Activated CD8-positive, alpha-beta T cell treated with anti-CD3 and anti-CD28 coated beads for 36 hours (primary cell): ENCODE results near the gene RAD51B. TPM values are rescaled to one million over a fixed set of nuclear protein-coding genes. Genes with fewer than 3 reads are reported as not detected.

Experiments
- ATAC-seq: fragments of 200-7000 bp; cut with Tn5 transposase; one replicate; pipeline ENCODE4 v1.10.0; 2021; ENCODE audit warnings: mild to moderate bottlenecking, moderate library complexity
- CTCF ChIA-PET: fragments of 350-600 bp; sonication (Branson Sonifier 250); formaldehyde crosslinking; loops from one replicate; lab custom pipeline; 2021; ENCODE audit warnings: antibody characterized with exemption; lab: Charles Lee
- POLR2A ChIA-PET: fragments of 350-600 bp; sonication (Branson Sonifier 250); formaldehyde crosslinking; loops from one replicate; lab custom pipeline; 2021; ENCODE audit warnings: antibody characterized with exemption; lab: Charles Lee
- DNase-seq: peaks from one replicate; pipeline ENCODE4 v3.0.0-alpha.2; 2020
- H3K27ac Mint-ChIP-seq: one replicate; pipeline ENCODE4 v1.8.0; 2021; ENCODE audit warnings: mild to moderate bottlenecking, mixed read lengths
- H3K27me3 Mint-ChIP-seq: one replicate; pipeline ENCODE4 v1.8.0; 2021; ENCODE audit warnings: mixed read lengths
- H3K36me3 Mint-ChIP-seq: one replicate; pipeline ENCODE4 v1.8.0; 2021; ENCODE audit warnings: low read depth, mixed read lengths
- H3K4me1 Mint-ChIP-seq: one replicate; pipeline ENCODE4 v1.8.0; 2021; ENCODE audit warnings: low read depth, mixed read lengths
- H3K4me3 Mint-ChIP-seq: one replicate; pipeline ENCODE4 v1.8.0; 2021; ENCODE audit warnings: mild to moderate bottlenecking, moderate library complexity, mixed read lengths
- H3K9me3 Mint-ChIP-seq: one replicate; pipeline ENCODE4 v1.8.0; 2021; ENCODE audit warnings: mixed read lengths
- CTCF ChIP-seq: fragments of 200-600 bp; IDR thresholded peaks from one replicate; pipeline ENCODE4 v1.8.0; 2022; ENCODE audit warnings: antibody characterized with exemption, mild to moderate bottlenecking
- intact Hi-C: fragments of 100-400 bp; cut with micrococcal nuclease; formaldehyde crosslinking; loops from one replicate; pipeline ENCODE4 v1.10.0; 2022
- total RNA-seq, 2 experiments: library from RNA; stranded (reverse); gene quantifications; one replicate each; pipeline ENCODE4 v1.2.3, GENCODE V29; 2021

Gene RAD51B
- total RNA-seq, 2 experiments from 2014 or later = 38.2 to 40.6 TPM

- ChIA-PET CTCF (interaction anchor here (1.2 to 2.9 kb wide), 4 partner anchors 10 to 602 kb away, joined by 3 to 11 read pairs (median 4); no protein-coding TSS in a partner anchor), POLR2A (no interaction called here)
- Mint-ChIP-seq H3K36me3 (no peaks in the 10 kb centered on the region), H3K9me3 (no peaks in the 10 kb centered on the region), H3K27me3 (no peaks in the 10 kb centered on the region), H3K4me1 (peaks cover 3% of the 10 kb centered on the region), H3K27ac (no peak overlapping the region), H3K4me3 (no peak overlapping the region)
- intact Hi-C loops = loop anchor here (10.0 kb wide), 1 partner anchor 297 kb away; no protein-coding TSS in a partner anchor
- DNase-seq (no peak), ATAC-seq (no peak)
- no peak for TF ChIP-seq CTCF
Observed at GRCh38 chr14:68241862-68242487, 422.4 kb downstream of the RAD51B start.

DNA sequence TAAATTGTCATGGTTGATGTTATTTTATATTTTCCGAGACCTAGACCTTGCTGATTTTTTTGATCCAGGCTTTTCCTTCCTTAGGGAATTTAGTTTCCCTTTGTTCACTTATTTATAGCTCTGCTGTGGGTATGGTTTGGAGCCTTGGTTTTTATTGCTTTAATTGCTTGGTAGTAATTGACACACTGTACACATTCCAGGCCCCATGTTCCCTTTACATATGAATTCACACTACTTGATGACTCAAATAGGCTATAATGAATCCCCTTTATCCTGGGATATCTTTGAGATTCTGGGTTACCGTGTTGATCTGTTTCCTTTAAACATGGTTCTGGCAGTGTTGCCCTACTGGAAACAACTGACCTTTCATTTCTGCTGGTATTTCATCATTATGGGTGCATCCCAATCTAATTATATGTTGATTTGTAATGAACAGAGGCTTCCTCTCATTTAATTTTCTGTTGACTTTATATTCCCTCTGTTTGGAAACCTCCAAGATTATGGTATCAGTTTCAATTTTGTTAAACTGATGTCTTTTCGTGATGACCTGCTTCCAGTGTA lies 424.0 kb downstream of the RAD51B start:
- intact Hi-C loops = loop anchor here (10.0 kb wide), 1 partner anchor 299 kb away; no protein-coding TSS in a partner anchor
- DNase-seq (no peak), ATAC-seq (no peak)
- ChIA-PET POLR2A (interaction anchor here (0.6 kb wide), 1 partner anchor 81 kb away, joined by 4 read pairs; no protein-coding TSS in a partner anchor), CTCF (interaction anchor here (1.1 to 2.9 kb wide), 3 partner anchors 574 to 601 kb away, joined by 3 to 11 read pairs (median 4); no protein-coding TSS in a partner anchor)
- Mint-ChIP-seq H3K9me3 (no peaks in the 10 kb centered on the region), H3K27ac (no peak overlapping the region), H3K27me3 (no peaks in the 10 kb centered on the region), H3K36me3 (no peaks in the 10 kb centered on the region), H3K4me3 (no peak overlapping the region), H3K4me1 (peaks cover 16% of the 10 kb centered on the region)
- no peak for TF ChIP-seq CTCF

- ChIA-PET CTCF (interaction anchor here (1.1 to 2.9 kb wide), 3 partner anchors 310 to 600 kb away, joined by 3 to 11 read pairs (median 3); no protein-coding TSS in a partner anchor), POLR2A (interaction anchor here (2.2 kb wide), 1 partner anchor 543 kb away, joined by 7 read pairs; no protein-coding TSS in a partner anchor)
- Mint-ChIP-seq H3K36me3 (no peaks in the 10 kb centered on the region), H3K27ac (no peak overlapping the region), H3K27me3 (no peaks in the 10 kb centered on the region), H3K4me3 (no peak overlapping the region), H3K9me3 (no peaks in the 10 kb centered on the region), H3K4me1 (peaks cover 20% of the 10 kb centered on the region)
- intact Hi-C loops = loop anchor here (10.0 kb wide), 1 partner anchor 300 kb away; no protein-coding TSS in a partner anchor
- DNase-seq (no peak), ATAC-seq (no peak)
- TF ChIP-seq CTCF = no peak
Observed at GRCh38 chr14:68244262-68244980, 424.8 kb downstream of the RAD51B start.

- H3K4me1 Mint-ChIP-seq = peaks cover 29% of the 10 kb centered on the region
- H3K4me3 Mint-ChIP-seq = no peak overlapping the region
- H3K27ac Mint-ChIP-seq = no peak overlapping the region
Observed at GRCh38 chr14:68245146-68246073, 425.8 kb downstream of the RAD51B start.

More at GRCh38 chr14:68245146-68246073, 425.8 kb downstream of the RAD51B start:
- intact Hi-C loops = loop anchor here (5.0 to 10.0 kb wide), 2 partner anchors 301 to 572 kb away; no protein-coding TSS in a partner anchor
- Mint-ChIP-seq H3K9me3 (no peaks in the 10 kb centered on the region), H3K36me3 (no peaks in the 10 kb centered on the region), H3K27me3 (no peaks in the 10 kb centered on the region)
- CTCF ChIA-PET = interaction anchor here (1.0 to 8.3 kb wide), 4 partner anchors 311 to 599 kb away, joined by 3 to 87 read pairs (median 8); partner anchors contain the start of gene ZFP36L1
- no peak for TF ChIP-seq CTCF
- DNase-seq (no peak), ATAC-seq (no peak)
- POLR2A ChIA-PET = interaction anchor here (0.6 to 2.2 kb wide), 2 partner anchors 116 to 542 kb away, joined by 3 to 7 read pairs; no protein-coding TSS in a partner anchor
